AG04450 (cell line): ENCODE measurements around the gene GPR132. TPM values are rescaled to one million over a fixed set of nuclear protein-coding genes. Genes with fewer than 3 reads are reported as not detected.

Experiments
- CTCF ChIA-PET: fragments of 300-600, 350-600 bp; formaldehyde crosslinking; extraction: SDS; loops from one replicate; lab custom pipeline; 2022; ENCODE audit warnings: antibody characterized with exemption, inconsistent platforms; lab: Charles Lee
- POLR2A ChIA-PET: fragments of 350-600 bp; formaldehyde crosslinking; extraction: SDS; loops from one replicate; lab custom pipeline; 2021; ENCODE audit warnings: antibody characterized with exemption, inconsistent platforms; lab: Yijun Ruan, JAX
- DNase-seq: peaks from one replicate; pipeline ENCODE4 v3.0.0-alpha.2; 2011; ENCODE audit warnings: low read depth, low spot score
- H3K27ac ChIP-seq: one replicate; pipeline ENCODE4 v1.5.1; 2012; ENCODE audit warnings: low read depth, low read length, control low read depth
- H3K27me3 ChIP-seq: one replicate; pipeline ENCODE4 v1.6.0; 2012; ENCODE audit warnings: low read length; ENCODE audit not compliant: control insufficient read depth, insufficient read depth
- H3K4me3 ChIP-seq: 2 replicates; pipeline ENCODE4 v1.5.1; 2011; ENCODE audit warnings: mild to moderate bottlenecking, low read depth, low read length, control low read depth
- H3K9me3 ChIP-seq: 2 replicates; pipeline ENCODE4 v1.5.1; 2012; ENCODE audit warnings: low read length; ENCODE audit not compliant: control insufficient read depth, insufficient read depth
- polyA plus RNA-seq: library from polyadenylated mRNA; depleted of rRNA; stranded (reverse); fragments of >200 nt; gene quantifications from 2 replicates; pipeline ENCODE4 v1.2.3, GENCODE V29; 2011; rRNA removed
- small RNA-seq: library from RNA; depleted of rRNA; stranded (forward); fragments of <200 nt; gene quantifications from one replicate; pipeline ENCODE3, GENCODE V24; 2012; ENCODE audit warnings: low read depth; ENCODE audit not compliant: insufficient read length
- TF ChIP-seq, protein P1 (sequence below): IDR thresholded peaks from 2 replicates; pipeline ENCODE4 v1.5.1; 2011; ENCODE audit warnings: low read depth, low read length, control low read depth, inconsistent platforms

GPR132 gene
- polyA plus RNA-seq, 1 experiment = 0.07 TPM

DNA sequence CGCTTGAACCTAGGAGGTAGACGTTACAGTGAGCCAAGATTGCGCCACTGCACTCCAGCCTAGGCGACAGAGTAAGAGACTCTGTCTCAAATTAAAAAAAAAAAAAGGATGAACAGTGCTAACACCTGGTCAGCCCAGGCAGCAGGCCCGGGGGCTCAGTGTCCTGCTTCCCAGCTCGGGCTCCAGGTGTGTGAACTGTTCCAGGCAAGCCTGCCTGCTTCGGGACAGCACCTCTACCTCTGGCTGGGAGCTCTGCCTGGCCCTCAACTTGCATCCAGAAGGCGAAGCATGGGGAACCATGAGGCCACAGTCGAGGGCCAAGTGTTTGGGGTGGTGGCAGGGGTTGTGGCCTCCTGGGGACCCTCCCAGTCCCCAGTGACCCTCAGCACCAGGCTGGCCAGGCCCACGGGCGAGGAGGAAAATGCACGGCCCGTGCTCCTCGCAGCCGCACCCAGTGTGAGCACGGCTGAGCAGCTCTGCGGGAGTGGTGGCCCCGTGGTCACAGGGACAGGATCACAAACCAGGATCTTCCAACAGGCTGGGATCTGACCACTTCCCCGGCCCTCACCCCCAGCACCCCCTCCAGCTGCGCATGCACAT lies 59.8 kb downstream of the GPR132 start:
- Histone ChIP-seq H3K27ac (no peak overlapping the region), H3K4me3 (no peak overlapping the region), H3K27me3 (no peaks in the 10 kb centered on the region), H3K9me3 (no peaks in the 10 kb centered on the region; the same call in 1 of the 2 replicates)
- DNase-seq = no peak
- ChIA-PET POLR2A (no interaction called here), CTCF (no interaction called here)
- TF ChIP-seq, protein P1, sequence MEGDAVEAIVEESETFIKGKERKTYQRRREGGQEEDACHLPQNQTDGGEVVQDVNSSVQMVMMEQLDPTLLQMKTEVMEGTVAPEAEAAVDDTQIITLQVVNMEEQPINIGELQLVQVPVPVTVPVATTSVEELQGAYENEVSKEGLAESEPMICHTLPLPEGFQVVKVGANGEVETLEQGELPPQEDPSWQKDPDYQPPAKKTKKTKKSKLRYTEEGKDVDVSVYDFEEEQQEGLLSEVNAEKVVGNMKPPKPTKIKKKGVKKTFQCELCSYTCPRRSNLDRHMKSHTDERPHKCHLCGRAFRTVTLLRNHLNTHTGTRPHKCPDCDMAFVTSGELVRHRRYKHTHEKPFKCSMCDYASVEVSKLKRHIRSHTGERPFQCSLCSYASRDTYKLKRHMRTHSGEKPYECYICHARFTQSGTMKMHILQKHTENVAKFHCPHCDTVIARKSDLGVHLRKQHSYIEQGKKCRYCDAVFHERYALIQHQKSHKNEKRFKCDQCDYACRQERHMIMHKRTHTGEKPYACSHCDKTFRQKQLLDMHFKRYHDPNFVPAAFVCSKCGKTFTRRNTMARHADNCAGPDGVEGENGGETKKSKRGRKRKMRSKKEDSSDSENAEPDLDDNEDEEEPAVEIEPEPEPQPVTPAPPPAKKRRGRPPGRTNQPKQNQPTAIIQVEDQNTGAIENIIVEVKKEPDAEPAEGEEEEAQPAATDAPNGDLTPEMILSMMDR = no peak

Small RNAs within 50 kb of the gene (small RNA-seq; reads per million reads assigned to genes)
- not detected for gene AL512356.2

Other genes starting within 250 kb of the GPR132 start
- gene CEP170B, start 200.2 kb downstream of the GPR132 start, polyA plus RNA-seq = 4.2 and 4.3 TPM in 2 replicates
- 0.01 TPM in 2 replicates for gene PLD4, start 140.6 kb downstream of the GPR132 start, polyA plus RNA-seq
- gene AHNAK2, start 87.1 kb downstream of the GPR132 start, polyA plus RNA-seq = 10.0 and 10.5 TPM in 2 replicates
- 4.6 and 4.9 TPM in 2 replicates for gene CLBA1, start 79.6 kb downstream of the GPR132 start, polyA plus RNA-seq
- gene CDCA4, start 44.3 kb downstream of the GPR132 start, polyA plus RNA-seq = 6.8 and 7.8 TPM in 2 replicates
- gene JAG2, start 103.3 kb upstream of the GPR132 start, polyA plus RNA-seq = 0.17 and 0.22 TPM in 2 replicates
- 7.2 and 11.0 TPM in 2 replicates for gene NUDT14, start 115.9 kb upstream of the GPR132 start, polyA plus RNA-seq
- gene BTBD6, start 183.1 kb upstream of the GPR132 start, polyA plus RNA-seq = 27.3 and 32.0 TPM in 2 replicates
- gene BRF1, start 235.6 kb upstream of the GPR132 start, polyA plus RNA-seq = 6.3 and 8.1 TPM in 2 replicates
- gene PACS2, start 249.3 kb upstream of the GPR132 start, polyA plus RNA-seq = 13.0 and 16.1 TPM in 2 replicates